HG03103 (cell line): ENCODE results near the gene SLMAP.

Source experiments
- ATAC-seq: cut with Tn5 transposase; IDR thresholded peaks from one replicate; pipeline ENCODE4 v1.9.1; 2021; ENCODE audit warnings: low read depth; ENCODE audit not compliant: unreplicated experiment

Gene SLMAP, protein sequence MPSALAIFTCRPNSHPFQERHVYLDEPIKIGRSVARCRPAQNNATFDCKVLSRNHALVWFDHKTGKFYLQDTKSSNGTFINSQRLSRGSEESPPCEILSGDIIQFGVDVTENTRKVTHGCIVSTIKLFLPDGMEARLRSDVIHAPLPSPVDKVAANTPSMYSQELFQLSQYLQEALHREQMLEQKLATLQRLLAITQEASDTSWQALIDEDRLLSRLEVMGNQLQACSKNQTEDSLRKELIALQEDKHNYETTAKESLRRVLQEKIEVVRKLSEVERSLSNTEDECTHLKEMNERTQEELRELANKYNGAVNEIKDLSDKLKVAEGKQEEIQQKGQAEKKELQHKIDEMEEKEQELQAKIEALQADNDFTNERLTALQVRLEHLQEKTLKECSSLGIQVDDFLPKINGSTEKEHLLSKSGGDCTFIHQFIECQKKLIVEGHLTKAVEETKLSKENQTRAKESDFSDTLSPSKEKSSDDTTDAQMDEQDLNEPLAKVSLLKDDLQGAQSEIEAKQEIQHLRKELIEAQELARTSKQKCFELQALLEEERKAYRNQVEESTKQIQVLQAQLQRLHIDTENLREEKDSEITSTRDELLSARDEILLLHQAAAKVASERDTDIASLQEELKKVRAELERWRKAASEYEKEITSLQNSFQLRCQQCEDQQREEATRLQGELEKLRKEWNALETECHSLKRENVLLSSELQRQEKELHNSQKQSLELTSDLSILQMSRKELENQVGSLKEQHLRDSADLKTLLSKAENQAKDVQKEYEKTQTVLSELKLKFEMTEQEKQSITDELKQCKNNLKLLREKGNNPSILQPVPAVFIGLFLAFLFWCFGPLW

DNA sequence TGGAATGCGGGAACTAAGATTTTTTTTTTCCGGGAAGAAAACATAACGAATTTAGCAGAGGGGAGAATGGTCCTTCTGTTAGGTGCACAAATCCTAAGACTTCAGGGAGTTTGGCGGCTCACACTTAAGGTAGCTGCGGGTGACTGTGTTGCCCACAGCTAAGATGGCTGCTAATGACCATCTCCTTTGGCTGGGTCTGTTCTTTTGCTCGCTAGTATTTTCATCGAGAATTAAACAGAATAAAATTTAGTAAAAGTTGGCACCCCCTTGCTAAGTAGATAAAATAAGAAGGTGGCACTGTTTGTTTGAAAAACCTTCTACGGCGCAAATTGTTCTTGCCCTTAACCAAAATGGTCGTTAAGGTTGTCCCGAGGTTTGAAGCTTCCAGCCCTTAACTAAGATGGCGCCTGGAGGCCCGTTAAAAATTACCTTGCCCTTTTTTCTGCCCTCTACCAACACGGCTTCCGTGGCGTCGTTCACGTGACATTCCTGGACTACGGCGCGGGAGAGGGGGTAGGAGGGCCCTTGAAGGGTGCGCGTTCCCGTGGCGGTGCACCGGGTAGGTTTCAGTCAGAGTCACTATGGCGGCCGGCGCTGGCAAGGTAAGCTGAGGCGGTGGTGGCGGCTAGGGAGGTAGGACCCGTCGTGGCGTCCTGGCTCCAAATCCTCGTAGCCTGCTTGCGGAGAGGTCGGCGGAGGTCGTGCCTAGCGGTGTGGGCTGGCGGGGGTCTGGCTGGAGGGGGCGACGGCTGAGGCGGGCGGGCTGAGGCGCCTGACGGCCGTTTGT lies at the start of gene SLMAP:
SLMAP (plus strand) TSS at position 569 of the 787 bp plus-strand sequence. CDS start 1,343 bp downstream, outside the sequence.
- ATAC-seq = peak; percentile 87

DNA sequence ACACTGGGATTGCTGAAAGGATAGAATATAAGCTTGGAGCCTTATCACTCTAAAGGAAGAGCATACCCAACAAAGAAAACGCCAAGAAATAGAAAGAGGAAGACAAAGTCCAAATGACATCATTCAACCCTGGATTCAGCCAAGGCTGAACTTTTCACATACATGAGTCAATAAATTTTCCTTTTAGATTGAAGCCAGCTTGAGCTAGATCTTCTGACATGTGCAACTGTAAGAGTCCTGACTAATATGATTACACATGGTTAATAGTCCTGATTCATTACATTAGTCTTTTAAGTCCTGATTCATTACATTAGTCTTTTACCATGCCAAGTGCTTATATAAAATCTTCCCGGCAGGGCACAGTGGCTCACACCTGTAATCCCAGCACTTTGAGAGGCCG lies 49.6 kb upstream of the SLMAP start:
- ATAC-seq = no peak

DNA sequence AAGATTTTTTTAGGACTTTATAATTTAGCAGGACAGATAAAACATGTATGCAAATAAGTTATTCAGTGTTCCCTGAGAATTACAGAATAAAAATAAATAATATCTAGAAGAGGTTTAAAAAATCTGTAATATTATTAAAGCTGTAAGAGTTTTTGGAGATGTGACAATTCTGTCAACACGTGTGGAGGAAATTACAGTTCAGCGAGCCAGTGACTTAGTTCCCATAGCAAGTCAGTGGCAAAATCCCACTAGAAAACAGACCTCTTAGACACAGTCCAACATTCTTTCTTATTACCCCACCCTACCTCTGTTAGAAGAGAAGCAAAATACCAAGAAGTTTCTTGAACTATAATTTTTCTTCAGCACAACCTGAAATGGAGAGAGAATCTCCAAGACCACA lies 47.1 kb upstream of the SLMAP start:
- no peak for ATAC-seq

DNA sequence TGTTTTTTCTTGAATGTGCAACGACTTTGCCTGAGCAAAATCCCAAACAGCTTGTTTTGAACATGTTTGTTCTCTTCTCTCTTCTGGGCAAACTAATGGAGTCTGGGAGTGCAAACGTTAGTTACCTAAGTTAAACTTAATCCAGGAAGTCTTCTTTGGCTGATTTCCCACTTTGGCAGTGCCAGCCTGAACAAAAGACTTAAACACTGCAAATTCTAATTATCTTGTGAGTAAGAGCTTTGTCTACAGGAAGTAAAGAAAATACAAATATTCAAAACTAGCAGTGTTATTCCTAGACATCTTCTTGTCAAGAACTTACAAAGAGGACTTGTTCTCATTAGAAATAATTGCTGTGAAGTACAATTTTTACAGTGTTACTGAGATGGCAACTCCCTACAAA lies 46.5 kb upstream of the SLMAP start:
- ATAC-seq = no peak

DNA sequence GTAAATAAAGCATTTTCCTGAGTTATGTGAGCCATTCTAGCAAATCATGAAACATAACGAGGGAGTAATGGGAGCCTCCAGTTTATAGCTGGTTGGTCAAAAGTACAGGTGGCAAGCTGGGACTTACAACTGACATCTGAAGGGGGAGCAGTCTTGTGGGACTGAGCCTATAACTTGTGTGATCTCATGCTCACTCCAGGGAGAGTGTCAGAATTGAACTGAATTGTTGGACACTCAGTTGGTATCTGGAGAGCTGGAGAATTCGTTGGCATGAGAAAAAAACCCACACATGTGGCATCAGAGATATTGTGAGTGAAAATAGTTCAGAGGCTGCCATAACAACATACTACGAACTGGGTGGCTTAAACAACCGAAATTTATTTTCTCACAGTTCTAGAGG lies 40.4 kb upstream of the SLMAP start:
- no peak for ATAC-seq

DNA sequence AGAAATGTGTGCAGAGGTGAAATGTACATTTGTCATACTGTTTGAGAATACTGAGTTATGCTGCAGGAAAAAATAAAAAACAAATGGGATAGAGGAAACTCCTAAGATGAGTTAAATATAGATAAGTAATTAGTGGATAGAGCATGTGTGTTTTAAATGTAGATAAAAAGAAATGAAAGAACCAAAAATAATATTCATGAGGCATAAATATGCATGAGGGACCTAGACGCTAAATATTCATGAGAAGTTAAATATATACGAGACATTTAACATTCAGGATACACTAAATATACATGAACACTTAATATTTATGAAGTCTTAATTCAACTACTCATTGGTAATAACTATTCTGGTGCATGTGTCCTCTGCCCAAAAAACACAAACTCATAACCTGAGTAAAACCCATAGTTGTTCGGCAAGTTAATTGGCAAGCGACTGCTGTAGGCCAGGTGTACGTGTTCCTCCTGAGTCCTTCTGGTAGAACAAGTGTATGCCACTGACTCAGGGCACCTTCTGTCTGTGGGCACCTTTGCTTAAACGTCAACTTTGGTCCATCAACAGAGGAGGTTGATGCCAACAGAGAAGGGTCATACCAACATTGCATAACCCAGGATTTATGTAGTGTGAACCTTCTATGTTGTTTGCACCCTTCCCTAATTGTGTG lies 38.8 kb upstream of the SLMAP start:
- no peak for ATAC-seq

DNA sequence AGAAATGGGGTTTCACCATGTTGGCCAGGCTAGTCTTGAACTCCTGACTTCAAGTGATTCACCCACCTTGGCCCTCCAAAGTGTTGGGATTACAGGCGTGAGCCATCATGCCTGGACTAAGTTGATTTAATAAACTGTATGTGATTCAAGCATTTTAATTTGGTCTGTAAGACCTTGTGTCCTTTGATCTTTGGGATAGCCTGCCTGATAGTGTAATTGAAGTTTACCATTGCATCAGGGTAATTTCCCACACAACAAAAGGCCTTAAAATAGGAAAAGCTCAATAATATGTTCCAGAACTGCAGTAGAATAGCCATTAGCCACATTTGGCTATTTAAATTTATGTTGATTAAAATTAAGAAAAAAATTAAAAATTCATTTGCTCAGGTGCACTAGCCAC lies 38.0 kb upstream of the SLMAP start:
- ATAC-seq = no peak

DNA sequence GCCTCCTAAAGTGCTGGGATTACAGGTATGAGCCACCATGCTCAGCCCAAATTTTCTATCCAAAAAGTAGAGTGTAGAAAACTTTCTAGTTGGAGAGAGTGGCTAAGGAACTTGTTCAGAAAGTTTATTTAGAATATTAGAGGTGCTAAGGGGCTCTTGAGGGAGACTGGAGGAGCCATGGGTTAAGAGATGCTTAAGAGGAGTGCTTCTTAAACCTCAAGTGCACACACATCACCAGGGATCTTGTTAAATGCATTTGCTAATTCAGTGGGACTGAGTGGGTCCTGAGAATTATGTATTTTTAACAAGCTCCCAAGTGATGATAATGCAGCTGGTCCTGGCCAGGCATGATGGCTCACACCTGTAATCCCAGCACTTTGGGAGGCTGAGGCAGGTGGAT lies 29.7 kb upstream of the SLMAP start:
- ATAC-seq = no peak

DNA sequence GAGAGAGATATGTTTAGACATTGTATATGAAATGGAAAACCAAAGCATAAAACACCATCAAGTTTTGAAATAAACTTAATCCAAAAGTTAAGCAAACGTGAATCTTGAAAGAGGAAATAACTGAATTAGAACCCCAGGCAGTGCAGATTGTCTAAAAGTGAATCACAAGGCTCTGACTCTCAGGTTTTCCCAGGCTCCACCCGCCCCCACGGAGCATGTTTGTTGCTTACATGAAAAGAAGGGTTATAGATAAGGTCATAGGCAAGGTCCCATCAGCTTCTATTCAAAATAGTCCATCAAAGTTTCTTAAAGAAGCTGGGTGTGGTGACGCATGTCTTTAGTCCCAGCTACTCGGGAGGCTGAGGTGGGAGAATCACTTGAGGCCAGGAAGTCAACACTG lies 29.0 kb upstream of the SLMAP start:
- ATAC-seq = no peak

DNA sequence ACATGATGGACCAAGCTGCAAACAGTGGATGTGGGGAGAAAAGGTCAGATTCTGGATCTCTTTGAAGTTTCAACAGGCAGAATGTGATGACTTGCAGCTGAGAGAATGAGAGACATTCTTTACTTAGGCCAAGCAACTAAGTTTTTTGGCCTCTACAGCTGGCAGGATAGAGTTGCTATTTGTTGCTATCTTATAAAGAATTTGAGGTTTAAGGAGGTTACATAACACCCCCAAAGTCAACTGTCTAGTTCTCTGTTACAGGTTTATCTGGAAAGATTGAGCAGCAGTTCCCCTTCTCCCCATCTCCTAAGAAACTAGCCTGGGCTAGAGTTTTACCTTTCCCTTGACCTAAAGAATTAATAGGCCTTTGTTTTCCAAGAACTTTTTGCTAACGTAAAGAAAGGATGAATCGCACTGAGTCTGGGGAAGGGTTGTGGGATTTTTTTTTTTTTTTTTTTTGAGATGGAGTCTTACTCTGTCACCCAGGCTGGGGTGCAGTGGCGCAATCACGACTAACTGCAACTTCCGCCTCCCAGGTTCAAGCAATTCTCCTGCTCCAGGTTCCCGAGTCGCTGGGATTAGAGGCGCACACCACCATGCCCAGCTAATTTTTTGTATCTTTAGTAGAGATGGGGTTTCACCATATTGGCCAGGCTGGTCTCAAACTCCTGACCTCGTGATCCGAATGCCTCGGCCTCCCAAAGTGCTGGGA lies 26.6 kb upstream of the SLMAP start:
- ATAC-seq = no peak

DNA sequence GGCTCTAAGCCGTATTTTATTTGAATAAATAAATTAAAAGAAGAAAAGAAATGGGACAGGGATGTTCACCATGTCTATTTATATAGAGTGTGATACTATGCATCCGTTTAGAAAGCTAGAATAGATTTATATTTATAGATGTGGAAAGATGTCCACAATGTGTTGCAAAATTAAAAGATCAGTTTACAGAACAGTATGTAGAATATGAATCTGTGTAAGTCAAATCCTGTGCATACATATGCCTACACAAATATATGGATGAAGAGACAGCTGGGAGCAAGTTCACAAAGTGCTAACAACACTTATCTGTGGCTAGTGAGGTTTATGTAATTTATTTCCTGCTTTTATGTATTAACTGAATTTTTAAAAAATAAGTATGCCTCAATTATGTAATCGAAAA lies 25.4 kb upstream of the SLMAP start:
- ATAC-seq = no peak

DNA sequence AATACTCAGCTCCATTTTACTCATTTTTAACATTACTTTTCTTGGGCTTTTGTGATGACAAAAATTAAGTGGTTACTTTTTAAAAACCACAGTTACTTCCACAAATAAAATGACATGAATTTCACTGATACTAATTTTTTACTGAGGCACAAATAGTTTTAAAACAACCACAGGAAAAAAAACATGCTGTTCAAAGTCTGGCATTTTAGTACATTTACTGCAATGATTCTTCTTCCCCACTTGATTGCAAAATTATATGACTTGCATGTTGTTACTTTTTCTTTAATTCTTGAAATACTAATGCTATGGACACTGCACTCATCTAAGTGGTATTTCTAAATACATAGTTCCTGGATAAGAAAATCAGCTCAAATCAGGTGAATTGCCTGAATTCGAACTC lies 24.8 kb upstream of the SLMAP start:
- ATAC-seq = no peak

DNA sequence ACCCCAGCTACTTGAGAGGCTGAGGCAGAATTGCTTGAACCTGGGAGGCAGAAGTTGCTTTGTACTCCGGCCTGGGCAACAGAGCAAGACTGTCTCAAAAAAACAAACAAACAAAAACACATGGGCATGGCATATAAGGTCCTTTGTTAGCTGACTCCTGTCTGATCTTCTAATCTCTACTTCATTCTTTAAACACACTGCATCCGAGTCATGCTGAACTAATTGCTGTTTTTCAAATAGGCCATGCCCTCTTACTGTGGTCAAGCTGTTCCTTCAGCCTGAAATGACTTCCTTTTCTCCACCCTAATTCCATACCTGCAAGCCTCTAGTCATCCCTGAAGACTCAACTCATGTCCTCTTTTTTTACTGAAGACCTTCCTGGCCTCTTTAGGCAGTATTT lies 22.3 kb upstream of the SLMAP start:
- no peak for ATAC-seq

DNA sequence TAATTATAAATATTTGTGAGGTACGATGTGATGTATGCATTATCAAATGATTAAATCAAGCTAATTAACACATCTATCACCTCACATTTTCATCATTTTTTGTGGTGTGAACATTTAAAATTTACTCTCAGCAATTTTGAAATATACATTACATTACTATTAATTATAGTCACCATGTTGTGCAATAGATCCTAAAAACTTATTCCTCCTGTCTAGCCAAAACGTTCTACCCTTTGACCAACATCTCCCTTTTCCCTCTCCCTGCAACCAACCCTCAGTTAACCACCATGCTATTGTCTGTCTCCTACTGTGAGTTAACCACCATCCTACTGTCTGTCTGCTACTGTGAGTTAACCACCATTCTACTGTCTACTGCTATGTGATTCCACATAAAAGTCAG lies 20.7 kb upstream of the SLMAP start:
- no peak for ATAC-seq

DNA sequence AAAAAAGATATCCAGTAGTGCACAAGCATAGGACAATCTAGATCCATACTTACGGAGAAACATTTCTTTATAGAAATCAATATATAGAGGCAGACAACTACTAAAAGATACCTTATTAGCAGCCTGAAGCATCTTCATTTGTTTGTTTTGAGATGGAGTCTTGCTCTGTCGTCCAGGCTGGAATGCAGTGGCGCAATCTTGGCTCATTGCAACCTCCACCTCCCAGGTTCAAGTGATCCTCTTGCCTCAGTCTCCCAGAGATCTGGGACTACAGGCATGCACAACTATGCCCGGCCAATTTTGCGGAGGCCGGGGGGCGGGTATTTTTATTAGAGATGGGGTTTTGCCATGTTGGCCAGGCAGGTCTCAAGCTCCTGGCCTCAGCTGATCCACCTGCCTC lies 18.3 kb upstream of the SLMAP start:
- no peak for ATAC-seq

DNA sequence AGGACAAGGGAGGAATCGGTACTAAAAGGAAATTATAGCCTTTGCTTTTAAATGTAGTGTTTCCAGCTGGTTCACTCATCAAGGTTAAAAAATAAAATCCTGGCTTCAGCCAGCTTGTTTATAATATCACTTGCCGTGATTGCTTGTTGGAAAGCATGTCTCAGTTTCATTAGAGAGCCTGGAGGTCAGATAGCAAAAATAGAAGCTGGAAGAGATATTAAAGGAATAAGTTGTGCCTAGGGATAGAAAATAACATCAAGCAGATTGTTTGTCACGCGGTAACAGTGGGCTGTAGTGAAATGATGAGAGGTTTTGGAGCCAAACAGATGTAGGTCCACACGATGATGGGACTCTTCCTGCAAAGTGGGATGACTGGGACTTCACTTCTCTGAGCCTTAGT lies 17.7 kb upstream of the SLMAP start:
- ATAC-seq = no peak

DNA sequence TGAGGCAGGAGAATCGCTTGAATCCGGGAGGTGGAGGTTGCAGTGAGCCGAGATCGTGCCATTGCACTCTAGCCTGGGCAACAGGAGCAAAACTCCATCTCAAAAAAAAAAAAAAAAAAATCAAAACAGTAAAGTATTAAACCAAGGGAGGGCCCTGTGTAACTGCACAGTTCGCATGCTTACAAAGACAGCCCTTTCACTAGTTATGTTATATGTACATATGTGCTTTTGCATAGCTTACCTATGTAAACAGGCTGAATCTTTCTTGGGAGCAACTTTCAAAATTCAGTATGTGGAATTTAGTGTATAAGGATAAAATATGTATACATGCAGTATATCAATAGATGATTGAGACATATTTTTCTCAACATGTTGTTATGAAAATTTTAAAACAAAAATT lies 16.1 kb upstream of the SLMAP start:
- no peak for ATAC-seq

DNA sequence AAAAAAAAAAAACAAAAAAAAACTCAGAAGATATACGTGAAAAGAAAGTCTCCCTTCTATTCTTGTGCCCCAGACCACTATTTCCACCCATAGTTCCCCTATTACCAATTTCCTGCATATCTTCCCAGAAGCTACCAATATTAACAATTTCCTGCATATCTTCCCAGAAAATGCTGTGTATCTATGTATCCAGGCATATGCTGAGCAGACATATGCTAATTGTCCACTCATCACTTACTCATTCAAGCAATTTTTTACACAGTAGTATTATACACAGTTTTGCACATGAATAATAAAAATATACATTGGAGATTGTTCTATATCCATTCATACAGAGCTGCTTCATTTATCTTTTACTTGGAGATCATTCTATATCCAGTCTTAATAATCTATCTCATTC lies 12.6 kb upstream of the SLMAP start:
- no peak for ATAC-seq

DNA sequence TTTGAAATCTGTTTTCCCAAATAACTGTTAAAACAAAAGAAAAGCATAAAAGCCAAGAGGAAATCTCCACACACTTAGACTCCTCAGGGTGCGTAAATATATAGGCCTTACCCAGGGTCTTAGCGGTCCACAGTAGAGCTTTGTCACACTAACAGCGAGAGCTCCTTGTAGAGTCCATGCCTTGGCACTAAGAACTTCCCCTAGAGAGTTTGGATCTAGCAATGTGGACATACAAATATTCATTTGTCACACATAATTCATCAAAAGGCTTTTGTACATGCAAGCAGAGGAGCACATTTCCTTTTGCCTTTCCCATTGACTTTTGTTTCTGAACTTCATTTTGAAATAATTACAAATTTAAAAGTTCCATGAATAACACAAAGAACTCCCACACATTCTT lies 11.0 kb upstream of the SLMAP start:
- ATAC-seq = no peak
